Erythroblast (primary cell): Measurements from ENCODE around the gene PSMB2.
"Not testable (repeated sequence)": the region's sequence is repeated elsewhere in the genome, so short reads cannot be mapped to it uniquely, and the experiment has no call there.

Experiments used
- GATA1 ChIP-seq: IDR thresholded peaks from 2 replicates; pipeline ENCODE4 v1.6.1; 2011; ENCODE audit warnings: low read depth, mild to moderate bottlenecking, control low read depth, low read length, moderate library complexity
- POLR2A ChIP-seq: IDR thresholded peaks from 2 replicates; pipeline ENCODE4 v1.6.1; 2011; ENCODE audit warnings: mild to moderate bottlenecking, low read length

- not testable (repeated sequence) for TF ChIP-seq POLR2A, GATA1
Observed at GRCh38 chr1:35690103-35690502, 48.8 kb upstream of the PSMB2 start.
